GM19438 (cell line): ENCODE measurements around the gene ZMYND8.
"Not testable (repeated sequence)": the region's sequence is repeated elsewhere in the genome, so short reads cannot be mapped to it uniquely, and the experiment has no call there.

Source experiments
- ATAC-seq: cut with Tn5 transposase; IDR thresholded peaks from one replicate; pipeline ENCODE4 v1.9.1; 2021; ENCODE audit warnings: low read depth; ENCODE audit not compliant: unreplicated experiment

The ZMYND8 gene

GRCh38 chr20:47314647-47315338 lies 41.7 kb downstream of the ZMYND8 start:
- no peak for ATAC-seq

GRCh38 chr20:47311967-47312681 lies 44.4 kb downstream of the ZMYND8 start:
- ATAC-seq, result no peak

- no peak for ATAC-seq
Measured at GRCh38 chr20:47311211-47311610, 45.3 kb downstream of the ZMYND8 start.

DNA sequence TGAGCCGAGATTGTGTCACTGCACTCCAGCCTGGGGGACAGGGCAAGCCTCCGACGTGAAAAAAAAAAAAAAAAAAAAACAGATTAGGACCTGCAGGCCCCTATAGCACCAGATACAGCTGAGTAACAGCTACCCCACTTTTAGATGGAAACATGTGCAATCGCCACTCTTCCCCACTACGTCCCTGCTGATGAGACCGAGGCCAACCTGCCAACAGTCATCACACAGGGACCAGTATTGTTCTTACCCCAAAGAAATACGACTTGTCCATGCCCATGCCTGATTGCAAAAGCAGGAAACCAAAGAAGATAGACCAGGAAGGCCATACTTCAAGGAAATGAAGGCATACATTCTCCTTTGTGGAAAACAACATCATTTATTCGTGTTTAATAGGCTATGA lies 45.8 kb downstream of the ZMYND8 start:
- no peak for ATAC-seq

- ATAC-seq, result no peak
Measured at GRCh38 chr20:47309806-47310426, 46.6 kb downstream of the ZMYND8 start.

DNA sequence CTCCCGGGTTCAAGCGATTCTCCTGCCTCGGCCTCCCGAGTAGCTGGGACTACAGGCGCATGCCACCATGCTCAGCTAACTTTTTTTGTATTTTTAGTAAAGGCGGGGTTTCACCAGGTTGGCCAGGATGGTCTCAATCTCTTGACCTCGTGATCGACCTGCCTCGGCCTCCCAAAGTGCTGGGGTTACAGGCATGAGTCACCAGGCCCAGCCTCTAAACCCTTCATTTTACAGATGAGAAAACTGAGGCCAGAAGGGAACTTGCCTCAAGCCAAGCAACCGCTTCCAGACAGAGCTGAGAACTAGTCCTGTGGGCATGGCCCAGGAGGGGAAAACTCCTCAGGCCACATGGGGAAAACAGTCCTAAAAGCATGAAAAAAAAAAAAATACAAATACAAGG lies 47.1 kb downstream of the ZMYND8 start:
- no peak for ATAC-seq

- ATAC-seq, result not testable (repeated sequence)
Measured at GRCh38 chr20:47307569-47307968, 48.9 kb downstream of the ZMYND8 start.

GRCh38 chr20:47306755-47307370 lies 49.6 kb downstream of the ZMYND8 start:
- ATAC-seq, result no peak

GRCh38 chr20:47306095-47306494 lies 50.4 kb downstream of the ZMYND8 start:
- no peak for ATAC-seq

GRCh38 chr20:47305667-47306066 lies 50.8 kb downstream of the ZMYND8 start:
- no peak for ATAC-seq

- ATAC-seq, result no peak
Measured at GRCh38 chr20:47304287-47304686, 52.2 kb downstream of the ZMYND8 start.

DNA sequence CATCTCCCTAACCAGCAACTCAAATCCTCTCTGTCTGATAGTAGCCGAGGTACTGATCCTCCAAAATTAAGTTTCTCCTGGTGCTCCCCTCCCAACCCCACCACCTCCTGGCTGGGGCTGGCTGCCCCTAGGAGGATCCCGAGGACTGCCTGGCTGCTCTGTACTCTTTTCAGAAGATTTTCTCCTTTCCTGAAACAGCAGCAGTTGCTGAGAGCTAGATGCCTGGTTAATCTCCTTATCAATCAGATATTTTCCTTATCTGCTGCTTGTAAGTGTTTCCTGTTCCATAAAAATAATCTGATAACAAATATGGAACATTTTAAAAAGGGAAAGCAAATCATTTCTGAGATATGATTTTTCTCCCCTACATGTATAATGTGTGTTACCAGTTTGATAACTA lies 52.8 kb downstream of the ZMYND8 start:
- ATAC-seq, result no peak

DNA sequence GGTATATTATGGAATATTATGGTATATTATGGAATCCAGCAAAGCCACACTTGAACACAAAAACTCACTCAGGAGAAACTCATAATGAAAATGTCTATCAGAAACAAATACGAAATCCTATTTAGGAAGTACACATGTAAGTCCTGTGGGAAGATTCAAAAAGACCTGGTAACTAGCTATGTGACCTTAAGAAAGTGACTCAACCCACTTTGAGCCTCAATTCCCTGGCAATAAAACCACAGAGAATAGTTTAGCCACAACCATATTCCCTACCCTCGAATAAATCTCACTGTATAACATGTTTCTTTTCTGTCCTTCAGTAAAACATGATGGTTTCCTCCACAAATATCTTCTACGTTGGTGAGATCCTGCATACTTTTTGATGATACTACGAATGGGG lies 56.4 kb downstream of the ZMYND8 start:
- ATAC-seq, result no peak

GRCh38 chr20:47298624-47299023 lies 57.9 kb downstream of the ZMYND8 start:
- ATAC-seq, result no peak

- no peak for ATAC-seq
Measured at GRCh38 chr20:47297746-47298145, 58.8 kb downstream of the ZMYND8 start.

- ATAC-seq, result no peak
Measured at GRCh38 chr20:47296950-47297349, 59.5 kb downstream of the ZMYND8 start.

DNA sequence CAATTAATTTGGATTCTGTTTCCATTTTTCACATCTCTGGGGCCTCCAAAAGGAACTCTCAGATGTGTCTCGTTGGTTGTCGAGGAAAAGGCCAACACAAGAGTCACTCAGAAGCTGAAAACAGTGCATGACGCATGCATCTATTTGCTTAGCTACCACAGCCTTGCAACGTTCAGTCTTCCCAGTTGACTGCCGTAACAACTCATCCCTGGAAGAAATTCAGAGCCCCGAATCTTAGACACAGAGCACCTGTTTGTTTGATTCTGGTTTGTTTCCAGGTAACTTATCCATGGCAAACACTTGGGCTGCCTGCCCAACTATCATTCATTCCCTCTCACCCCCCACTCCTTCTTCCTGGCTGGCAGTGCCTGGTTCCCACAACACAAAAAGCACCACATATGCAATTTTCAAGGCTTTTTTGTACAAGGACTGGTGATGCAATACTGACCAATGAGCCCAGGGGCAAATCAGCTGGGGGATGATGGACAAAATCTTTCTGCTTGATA lies 60.5 kb downstream of the ZMYND8 start:
- ATAC-seq, result no peak

DNA sequence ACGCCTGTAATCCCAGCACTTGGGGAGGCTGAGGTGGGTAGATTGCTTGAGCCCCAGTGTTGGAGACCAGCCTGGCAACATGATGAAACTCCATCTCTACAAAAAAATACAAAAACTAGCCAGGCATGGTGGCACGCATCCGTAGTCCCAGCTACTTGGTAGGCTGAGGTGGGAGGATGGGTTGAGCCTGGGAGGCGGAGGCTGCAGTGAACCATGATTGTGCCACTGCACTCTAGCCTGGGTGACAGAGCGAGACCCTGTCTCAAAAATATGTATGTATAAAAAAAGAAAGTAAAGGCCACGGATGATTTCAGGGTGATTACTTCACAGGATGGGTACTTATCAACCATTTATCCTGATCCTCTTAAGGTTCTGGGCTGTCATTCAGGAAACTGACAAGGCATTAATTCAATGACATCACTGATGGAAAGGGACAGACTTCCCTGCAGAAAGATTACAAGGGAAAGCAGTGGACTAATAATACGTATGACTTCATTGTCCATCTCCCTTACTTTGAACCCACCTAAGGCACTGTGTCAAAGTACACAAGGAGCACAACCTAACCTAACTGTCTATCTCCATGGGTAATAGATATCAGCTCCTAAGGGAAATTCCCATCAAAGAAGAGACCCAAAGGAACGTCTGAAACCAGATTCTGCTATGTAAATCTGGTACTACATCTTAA lies 61.2 kb downstream of the ZMYND8 start:
- ATAC-seq, result no peak

GRCh38 chr20:47293631-47294030 lies 62.9 kb downstream of the ZMYND8 start:
- ATAC-seq, result no peak

GRCh38 chr20:47292581-47292980 lies 63.9 kb downstream of the ZMYND8 start:
- ATAC-seq, result no peak
